GM18498 (cell line): ENCODE data around the gene CHI3L1.
"Not testable (repeated sequence)": the region's sequence is repeated elsewhere in the genome, so short reads cannot be mapped to it uniquely, and the experiment has no call there.

Source experiments
- ATAC-seq: cut with Tn5 transposase; IDR thresholded peaks from one replicate; pipeline ENCODE4 v1.9.1; 2021; ENCODE audit warnings: mild to moderate bottlenecking, moderate library complexity; ENCODE audit not compliant: unreplicated experiment

The CHI3L1 gene

DNA sequence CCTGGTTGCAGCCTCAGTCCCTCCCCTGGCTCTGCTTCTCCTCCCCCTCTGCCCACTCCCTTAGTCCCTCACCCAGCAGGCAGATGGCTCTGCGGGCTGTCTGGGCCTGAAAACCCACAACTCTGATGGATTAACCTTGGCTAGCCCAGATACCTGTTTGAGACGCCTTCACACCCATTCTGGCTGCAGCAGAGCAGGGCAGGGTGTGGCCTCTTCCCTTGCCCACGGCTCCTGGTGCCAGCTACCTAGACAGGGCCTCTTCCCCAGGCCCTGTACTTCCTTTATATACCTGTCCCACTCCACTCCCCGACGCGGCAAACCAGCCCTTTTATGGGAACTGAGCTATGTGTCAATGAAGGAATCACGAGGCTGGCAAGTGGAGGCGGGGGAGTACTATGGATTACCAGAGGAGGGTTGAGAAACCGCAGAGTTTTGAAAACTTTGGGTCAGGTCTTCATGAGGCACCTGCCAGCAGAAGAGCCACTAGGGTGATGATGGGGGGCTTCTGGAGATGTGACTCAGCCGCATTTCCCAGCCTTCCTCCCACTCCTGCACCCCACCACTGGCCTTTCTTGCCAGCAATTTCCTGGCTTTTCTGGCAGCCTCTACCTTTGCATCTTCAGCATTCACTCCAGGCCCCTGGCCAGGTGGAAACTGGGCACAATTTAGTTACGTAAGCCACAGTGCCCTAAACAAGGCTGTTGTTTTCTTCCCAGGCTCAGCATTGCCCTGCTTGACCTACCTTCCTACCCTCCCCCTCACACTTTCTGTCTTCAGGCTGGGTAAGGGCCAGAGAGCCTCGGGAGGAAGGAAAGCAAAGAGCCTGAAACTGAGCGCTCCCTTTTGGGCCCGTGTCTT is at the start of gene CHI3L1:
Gene CHI3L1, minus strand, starts transcription at position 259 of the 858 bp plus-strand sequence. Its CDS starts 81 bp downstream, at position 178.
- ATAC-seq: no peak

DNA sequence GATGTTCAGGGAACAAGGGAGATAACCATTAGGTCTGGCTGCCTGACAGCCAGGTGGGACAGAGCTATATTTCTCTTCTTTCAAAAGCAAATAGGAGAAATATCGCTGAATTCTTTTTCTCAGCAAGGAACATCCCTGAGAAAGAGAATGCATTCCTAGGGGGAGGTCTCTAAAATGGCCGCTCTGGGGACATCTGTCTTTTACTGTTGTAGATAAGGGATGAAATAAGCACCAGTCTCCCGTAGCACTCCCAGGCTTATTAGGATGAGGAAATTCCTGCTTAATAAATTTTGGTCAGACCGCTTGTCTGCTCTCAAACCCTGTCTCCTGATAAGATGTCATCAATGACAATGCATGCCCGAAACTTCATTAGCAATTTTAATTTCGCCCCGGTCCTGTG is 48.4 kb upstream of the CHI3L1 start:
- ATAC-seq: not testable (repeated sequence)

- no peak for ATAC-seq
Observed at GRCh38 chr1:203229471-203230135, 43.1 kb upstream of the CHI3L1 start, which contains the start of gene CHIT1. Gene CHIT1, minus strand, starts transcription at chr1:203229673. Its CDS starts 37 bp downstream, at chr1:203229636.

DNA sequence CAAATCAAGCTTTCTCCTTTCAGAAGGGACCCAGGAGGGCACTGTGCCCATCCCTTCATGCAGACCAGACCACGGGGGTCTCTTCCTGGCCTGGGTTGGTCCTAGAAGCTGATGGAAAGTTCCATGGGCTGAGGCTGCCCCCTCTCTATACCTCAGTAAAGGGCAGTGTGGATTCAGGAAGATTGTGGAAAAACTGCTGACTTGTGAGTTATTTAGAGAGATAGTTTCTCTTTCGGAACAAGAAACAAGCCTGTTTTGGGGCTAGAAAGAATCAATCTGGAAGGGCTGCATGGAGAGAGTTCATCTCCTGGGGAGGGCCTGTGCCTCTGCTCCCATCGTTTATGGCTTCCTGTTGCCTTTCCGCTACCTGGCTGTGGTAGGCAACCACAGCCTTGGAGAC is 42.2 kb upstream of the CHI3L1 start:
- no peak for ATAC-seq

DNA sequence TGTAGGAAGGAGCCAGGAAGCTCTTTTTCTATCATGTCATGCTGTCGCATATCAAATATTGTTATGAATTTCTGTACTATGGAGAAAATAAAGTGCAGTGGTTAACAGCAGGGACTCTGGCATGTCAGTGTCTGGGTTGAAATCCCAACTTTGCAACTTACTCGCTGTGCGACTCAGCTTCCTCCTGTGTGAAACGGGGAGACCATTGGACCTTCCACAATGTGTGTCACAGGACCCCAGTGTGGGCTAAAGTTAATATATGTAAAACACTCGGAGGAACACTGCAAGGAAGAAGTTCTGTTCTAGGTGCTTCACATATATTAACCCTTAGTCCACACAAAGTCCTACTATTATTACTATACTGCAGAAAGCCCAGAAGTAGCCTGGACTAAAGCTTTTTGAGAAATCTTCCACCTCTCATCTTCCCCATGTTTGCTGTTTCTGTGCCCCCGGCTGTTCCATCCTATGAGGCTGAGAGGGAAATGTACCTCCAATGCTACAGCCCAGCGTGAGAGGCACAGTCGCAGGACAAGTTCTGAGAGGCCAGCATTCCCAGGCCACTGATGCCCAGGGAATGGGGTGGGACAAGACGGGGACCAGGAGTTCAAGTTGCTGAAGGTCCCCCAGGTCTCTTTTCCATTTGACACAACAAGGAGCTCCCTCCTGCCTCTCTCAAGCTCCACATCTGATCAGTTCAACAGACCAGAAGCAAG is 41.0 kb upstream of the CHI3L1 start:
- no peak for ATAC-seq

DNA sequence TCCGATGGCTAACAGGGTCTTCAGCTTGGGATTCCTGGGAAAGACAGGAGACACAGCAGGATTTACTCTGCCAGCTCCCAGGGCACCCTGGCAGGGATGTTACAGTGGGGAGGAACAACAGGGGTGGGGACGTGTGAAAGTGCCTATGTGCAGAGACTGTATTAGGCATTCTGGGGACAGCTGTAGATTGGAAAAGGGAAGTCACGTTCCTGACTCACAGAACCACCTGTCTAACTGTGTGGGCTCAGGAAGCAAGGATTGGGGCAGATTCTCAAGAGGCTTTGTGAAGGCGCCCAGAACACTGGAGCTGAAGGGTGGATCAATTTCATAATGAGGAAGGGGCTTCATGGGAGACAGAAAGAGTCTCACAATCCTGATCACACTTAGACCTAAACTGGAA is 38.6 kb upstream of the CHI3L1 start:
- no peak for ATAC-seq

DNA sequence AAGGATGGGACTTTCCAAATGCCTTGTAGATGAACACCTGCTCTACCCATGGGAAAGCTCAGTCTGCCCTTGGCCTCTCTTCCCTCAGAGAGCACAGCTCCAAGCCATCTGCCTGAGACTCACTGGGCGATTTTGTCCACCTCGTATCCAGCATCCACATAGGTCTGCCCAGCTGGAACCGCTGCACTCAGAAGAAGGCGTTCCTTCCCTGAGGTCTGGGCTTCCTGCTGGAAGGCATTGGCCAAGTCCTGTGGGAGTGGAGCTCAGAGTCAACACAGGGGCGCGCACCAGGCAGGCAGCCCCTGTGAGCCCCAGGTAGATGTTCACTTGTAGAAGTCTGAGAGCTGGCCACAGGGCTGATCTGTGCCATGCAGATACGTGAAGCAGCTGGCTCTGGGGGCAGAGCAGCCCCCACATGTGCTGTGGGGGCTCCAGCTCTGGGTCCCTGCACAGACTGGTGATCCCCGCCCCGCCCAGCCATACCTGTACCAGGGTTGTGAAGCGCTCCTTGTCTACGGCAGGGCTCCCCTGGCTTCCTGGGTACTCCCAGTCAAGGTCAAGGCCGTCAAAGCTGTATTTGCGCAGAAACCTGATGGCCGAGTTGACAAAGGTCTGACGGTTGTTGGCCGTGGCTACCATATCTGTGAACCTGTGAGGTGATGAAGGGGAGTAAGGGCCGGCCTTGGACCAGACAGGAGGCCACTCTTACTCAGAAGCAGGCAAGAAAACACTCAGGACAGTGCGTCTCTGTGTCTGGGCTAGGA is 36.7 kb upstream of the CHI3L1 start:
- ATAC-seq: no peak

- no peak for ATAC-seq
Observed at GRCh38 chr1:203219934-203220333, 33.4 kb upstream of the CHI3L1 start.

DNA sequence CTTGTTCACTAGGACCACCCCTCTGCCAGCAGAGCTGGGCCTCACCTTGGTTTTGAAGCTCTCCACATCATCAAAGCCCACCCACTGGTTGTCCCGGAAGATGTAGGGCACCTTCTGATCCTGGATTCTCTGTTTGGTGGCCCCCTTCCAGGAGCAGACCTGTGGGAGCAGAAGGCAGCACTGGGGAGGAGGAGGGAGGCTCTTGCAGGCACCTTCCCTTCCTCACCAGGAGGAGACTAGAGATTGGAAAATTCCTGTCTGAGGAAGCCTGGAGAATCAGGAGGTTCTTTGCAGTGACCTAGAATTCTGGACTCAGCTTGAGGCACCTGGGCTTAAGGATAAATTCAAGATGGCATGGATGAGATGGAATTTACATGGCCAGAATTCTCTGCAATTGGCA is 32.7 kb upstream of the CHI3L1 start:
- ATAC-seq: no peak

- ATAC-seq: no peak
Observed at GRCh38 chr1:203217668-203218067, 31.2 kb upstream of the CHI3L1 start.

- ATAC-seq: no peak
Observed at GRCh38 chr1:203217139-203217655, 30.7 kb upstream of the CHI3L1 start.

- no peak for ATAC-seq
Observed at GRCh38 chr1:203216274-203217138, 30.0 kb upstream of the CHI3L1 start.

DNA sequence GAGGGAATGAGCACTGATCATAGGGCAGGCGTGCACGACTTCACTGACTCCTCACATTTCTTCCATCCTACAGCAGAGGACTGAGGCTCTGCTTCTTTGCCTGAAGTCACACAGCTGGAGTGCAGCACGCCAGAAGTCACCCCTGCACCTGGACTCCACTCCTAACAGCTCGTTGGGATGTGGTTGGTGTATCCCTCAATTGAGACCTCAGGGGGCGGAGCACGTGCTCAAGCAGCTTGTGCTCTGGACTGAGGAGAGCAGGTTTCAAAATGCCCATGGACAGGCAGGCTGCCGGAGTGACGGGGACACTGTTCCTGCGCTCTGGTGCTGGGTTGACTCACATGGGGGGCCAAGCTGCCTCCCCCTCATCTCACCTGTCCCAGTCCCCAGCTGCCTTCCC is 29.1 kb upstream of the CHI3L1 start:
- no peak for ATAC-seq

DNA sequence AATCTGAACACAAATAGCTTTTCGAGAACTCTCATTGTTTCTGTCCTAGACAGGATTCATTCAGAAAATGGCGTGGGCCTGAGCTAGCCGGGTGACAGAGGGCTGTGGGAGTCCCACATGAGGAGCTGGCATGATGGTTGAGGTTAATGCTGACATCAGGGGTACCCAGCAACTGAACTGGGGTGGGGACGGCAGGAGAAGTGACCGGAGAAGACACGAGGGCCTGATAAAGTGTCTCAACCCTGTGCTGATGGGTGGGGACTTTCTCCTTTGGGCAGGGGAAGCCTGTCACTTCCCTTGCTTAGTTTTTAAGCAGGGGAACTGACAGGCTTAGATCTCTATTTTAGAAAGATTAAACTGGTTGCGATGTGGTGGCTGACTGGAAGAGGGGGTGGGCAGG is 28.4 kb upstream of the CHI3L1 start:
- ATAC-seq: no peak

GRCh38 chr1:203213126-203213525 is 26.6 kb upstream of the CHI3L1 start:
- no peak for ATAC-seq

DNA sequence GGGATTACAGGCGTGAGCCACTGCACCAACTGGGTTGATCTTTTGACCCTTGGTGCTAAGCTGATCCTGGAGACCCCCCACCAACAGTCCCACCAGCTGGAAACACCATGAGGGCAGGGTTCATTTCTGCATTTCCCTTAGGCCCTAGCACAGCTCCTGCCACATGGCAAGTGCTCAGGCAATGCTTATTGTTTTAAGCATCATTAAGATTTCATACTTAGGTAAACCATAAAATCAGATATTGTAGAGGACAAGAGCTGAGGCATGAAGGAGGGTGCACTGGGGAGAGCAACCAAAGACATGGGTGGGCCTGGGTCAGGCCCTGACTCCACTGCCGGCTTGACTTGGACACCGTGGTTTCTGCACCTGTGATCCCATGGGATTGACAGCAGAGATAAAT is 25.3 kb upstream of the CHI3L1 start:
- ATAC-seq: no peak

DNA sequence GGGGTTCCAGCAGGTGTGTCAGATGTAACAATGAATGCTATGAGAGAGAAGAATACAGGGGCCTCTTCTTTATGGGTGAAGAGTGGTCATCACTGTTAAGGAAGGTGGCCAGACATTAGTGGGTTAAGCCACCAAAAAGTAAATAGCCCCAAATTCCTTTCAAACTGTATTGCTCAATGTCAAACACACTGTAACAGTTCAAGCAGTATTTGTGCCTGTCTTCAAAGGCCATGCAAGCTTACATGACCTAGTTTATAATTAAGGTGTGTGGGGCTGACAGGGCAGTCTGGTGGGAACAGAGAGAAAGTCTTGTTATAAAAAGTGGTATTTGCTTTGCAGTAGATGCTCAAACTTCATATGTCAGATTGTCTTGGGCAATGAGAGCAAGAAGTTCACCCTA is 24.5 kb upstream of the CHI3L1 start:
- ATAC-seq: no peak

DNA sequence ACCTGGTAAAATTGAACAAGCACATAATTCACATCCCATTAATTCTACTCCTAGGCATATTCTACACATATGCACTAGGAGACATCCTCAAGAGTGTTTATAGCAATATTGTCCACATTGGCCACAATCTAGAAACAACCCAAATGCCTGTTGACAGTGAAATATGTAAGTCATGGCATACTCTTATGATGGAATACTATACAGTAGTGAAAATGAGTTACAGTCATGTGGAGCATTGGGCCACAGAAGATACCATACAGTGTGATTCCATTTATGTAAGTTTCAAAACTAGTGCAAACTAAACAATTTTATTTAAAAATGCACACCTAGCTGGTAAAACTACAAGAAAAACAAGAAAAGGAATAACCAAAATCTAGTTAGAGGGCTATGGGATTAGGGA is 23.8 kb upstream of the CHI3L1 start:
- ATAC-seq: no peak

GRCh38 chr1:203208181-203208580 is 21.7 kb upstream of the CHI3L1 start:
- ATAC-seq: no peak

DNA sequence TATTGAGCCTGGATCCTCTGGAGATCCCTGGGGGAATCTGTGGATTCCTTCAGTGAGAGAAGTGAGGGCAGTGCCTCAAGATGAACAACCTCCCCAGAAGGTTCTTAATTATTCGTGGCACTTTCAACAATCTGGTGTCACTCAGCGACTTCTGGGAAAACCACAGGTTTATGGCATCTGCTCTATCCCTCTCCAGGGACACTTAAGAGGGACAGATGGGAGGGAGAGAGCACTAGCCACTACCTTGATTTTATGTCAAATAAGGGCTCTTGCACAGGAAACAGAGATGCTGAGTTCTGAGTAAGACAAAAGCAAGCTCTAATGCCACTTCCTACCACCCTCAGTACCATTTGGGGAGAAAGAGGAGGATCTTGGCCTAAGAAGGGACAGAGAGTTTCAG is 21.2 kb upstream of the CHI3L1 start:
- ATAC-seq: no peak
